GM10266 (cell line): ENCODE measurements around the gene CKB.
"Not testable (repeated sequence)": the region's sequence is repeated elsewhere in the genome, so short reads cannot be mapped to it uniquely, and the experiment has no call there.

Experiments used
- DNase-seq: peaks from one replicate; pipeline ENCODE4 v3.0.0; 2012; ENCODE audit errors: extremely low spot score
- CTCF ChIP-seq: IDR thresholded peaks from 2 replicates; pipeline ENCODE4 v1.5.1; 2012; ENCODE audit warnings: mild to moderate bottlenecking, low read depth; ENCODE audit not compliant: control insufficient read depth, insufficient read depth; ENCODE audit errors: missing control alignments

The CKB gene

DNA sequence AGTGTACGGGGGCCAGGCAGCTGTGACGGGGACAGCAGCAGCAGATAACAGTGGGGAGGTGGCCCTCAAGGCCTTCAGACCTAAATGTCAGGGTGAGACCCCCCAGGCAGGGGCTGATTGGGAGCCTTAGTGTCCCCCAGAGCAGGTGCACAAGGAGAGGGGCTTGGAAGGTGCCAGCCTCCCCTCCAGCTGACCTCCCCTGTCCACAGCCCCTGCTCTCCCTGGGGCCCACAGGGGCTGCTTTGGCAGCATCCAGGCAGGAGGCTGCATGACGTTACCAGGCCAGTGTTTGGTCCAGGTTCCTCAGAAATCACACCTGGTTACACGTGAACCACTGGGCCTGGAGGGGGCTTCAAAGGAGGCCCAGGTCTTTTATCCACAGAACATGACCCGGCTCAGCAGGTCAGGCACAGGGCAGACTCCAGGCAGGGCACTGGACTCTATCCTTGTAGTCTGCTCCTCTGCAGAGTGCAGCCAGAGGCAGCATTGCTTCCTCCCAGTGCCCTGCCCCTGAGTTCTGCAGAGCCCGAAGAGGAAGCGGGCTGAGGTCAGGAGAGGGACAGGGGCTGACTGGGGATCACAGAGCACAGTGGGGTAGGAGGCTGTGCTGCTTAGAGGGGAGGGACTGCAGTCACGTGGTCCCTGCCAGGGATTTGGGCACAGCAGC is 3.8 kb upstream of the CKB start:
- no peak for DNase-seq
- TF ChIP-seq CTCF, result no peak

GRCh38 chr14:103525430-103526246 is 3.0 kb upstream of the CKB start:
- not testable (repeated sequence) for DNase-seq

GRCh38 chr14:103524002-103524935 is 1.6 kb upstream of the CKB start:
- no peak for DNase-seq
- no peak for TF ChIP-seq CTCF

DNA sequence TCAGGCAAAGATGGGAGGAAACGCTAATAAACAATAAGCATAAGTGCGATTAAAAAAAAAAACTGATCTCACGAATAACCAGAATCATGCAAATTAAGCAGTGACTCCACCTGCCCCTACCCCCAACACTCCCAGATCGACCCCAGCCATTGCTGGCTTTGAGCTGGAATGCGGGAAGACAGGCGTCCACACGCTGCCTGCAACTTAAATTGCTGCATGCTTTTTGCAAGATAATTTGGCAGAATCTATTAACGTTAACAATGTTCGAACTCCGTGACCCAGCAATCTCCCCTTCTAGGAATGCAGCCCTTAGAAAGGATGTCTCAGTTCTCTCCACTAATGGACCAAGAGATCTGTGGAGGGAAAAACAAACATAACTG is 935 bp upstream of the CKB start:
- TF ChIP-seq CTCF, result no peak
- DNase-seq, result no peak

DNA sequence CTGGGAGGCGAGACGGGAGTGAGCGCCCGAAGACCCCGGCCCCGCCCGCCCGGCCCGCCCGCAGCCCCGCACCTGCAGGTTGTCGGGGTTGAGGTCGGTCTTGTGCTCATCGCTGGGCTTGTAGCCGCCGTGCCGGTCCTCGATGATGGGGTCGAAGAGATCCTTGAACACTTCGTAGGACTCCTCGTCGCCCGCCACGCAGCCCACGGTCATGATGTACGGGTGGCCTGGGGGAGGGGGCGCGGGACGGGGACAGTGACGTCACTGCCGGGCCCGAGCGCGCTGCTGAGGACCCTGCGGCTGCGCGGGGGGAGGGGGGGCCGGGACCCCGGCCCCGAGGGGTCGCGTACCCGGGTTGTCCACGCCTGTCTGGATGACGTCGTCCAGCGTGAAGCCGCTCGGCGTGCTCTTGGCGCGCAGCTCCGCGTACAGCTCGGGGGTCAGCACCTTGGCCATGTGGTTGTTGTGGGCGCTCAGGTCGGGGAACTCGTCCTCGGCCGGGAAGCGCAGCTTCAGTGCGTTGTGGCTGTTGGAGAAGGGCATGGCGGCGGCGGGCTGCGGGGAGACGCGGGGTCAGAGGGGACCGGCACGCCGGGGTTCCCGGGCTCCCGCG is 573 bp downstream of the CKB start:
- DNase-seq, result peak; percentile 69
- no peak for TF ChIP-seq CTCF

DNA sequence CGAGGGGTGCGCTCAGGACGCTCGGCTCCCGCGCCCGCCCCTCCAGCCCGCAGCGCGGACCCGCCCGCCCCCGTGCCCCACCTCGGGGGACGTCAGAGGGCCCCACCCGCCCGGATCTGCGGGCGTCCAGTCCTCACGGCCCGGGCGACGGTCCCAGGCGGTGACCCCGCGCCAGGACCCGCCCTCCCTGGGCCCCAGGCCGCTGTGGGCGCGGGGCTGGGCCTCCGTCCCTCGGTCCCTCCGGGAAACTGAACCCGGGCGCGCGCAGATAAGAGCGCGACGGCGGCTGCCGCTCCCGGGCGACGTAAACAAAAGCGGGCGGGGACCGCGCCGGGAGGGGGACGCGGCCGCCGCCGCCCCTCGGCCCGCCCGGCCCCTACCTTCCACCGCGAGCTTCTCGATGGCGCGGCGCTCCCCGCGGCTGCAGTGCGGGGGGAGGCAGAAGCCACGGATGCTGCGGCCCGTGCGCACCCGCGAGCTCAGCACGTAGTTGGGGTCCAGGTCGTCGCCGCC is 1.1 kb downstream of the CKB start:
- DNase-seq, result no peak
- no peak for TF ChIP-seq CTCF
